ENCODE measurements around the gene DLL3. TPM values are rescaled to one million over a fixed set of nuclear protein-coding genes. Genes with fewer than 3 reads are reported as not detected.

DLL3 gene
- total and polyA plus RNA-seq, 9 of the 15 experiments (the other 6 are each of a cell fraction or from before 2014, with no cell fraction given) = 0.80 to 6.3 (median 1.2) TPM

DNA sequence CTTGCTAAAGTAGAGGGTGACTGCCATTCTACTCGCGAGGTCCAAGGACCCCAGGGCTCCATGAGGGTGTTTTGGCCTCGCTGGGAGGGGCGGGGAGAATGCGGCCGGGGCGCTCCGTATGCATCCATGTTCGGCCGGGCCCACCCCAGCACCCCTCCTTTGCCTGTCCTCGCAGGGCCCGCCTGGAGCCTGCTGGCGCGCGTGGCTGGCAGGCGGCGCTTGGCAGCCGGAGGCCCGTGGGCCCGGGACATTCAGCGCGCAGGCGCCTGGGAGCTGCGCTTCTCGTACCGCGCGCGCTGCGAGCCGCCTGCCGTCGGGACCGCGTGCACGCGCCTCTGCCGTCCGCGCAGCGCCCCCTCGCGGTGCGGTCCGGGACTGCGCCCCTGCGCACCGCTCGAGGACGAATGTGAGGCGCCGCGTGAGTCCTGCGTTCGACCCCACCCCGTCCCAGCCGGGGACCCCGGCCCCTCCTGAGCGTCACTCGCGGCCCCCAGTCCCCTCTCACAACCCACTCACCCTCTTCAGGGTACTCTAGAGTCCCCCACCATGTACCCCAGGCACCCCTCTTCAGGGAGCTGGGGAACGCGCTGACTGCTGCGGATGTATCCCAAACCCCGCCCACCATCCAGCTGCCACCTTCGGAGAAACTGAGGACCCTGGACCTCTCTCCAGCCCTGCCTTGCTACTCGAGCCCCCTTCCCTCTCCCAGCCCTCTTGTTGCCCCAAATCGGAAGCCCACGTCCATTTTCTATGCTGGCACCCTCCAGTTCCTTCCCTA lies 4.1 kb downstream of the DLL3 start (continued):
- TF ChIP-seq, protein P1, sequence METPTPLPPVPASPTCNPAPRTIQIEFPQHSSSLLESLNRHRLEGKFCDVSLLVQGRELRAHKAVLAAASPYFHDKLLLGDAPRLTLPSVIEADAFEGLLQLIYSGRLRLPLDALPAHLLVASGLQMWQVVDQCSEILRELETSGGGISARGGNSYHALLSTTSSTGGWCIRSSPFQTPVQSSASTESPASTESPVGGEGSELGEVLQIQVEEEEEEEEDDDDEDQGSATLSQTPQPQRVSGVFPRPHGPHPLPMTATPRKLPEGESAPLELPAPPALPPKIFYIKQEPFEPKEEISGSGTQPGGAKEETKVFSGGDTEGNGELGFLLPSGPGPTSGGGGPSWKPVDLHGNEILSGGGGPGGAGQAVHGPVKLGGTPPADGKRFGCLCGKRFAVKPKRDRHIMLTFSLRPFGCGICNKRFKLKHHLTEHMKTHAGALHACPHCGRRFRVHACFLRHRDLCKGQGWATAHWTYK (CRISPR knock-in tag; IDR thresholded peaks at IDR 0.05) = peak; percentile 79
- TF ChIP-seq SMAD4 (CRISPR knock-in tag; conservative IDR thresholded peaks at IDR 0.05) = peak; percentile 75
- peak; percentile 72 for TF ChIP-seq CREM (IDR thresholded peaks at IDR 0.05; ENCODE audit: low read depth)
- peak; percentile 81; the same call in 1 of the 2 replicates for TF ChIP-seq ZBTB7A (IDR thresholded peaks at IDR 0.05; ENCODE audit: borderline replicate concordance, control insufficient read depth, low read depth, low read length)
- TF ChIP-seq, protein P2, sequence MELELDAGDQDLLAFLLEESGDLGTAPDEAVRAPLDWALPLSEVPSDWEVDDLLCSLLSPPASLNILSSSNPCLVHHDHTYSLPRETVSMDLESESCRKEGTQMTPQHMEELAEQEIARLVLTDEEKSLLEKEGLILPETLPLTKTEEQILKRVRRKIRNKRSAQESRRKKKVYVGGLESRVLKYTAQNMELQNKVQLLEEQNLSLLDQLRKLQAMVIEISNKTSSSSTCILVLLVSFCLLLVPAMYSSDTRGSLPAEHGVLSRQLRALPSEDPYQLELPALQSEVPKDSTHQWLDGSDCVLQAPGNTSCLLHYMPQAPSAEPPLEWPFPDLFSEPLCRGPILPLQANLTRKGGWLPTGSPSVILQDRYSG (tag; conservative IDR thresholded peaks at IDR 0.05; ENCODE audit: low read depth) = no peak
- TF ChIP-seq, protein P3, sequence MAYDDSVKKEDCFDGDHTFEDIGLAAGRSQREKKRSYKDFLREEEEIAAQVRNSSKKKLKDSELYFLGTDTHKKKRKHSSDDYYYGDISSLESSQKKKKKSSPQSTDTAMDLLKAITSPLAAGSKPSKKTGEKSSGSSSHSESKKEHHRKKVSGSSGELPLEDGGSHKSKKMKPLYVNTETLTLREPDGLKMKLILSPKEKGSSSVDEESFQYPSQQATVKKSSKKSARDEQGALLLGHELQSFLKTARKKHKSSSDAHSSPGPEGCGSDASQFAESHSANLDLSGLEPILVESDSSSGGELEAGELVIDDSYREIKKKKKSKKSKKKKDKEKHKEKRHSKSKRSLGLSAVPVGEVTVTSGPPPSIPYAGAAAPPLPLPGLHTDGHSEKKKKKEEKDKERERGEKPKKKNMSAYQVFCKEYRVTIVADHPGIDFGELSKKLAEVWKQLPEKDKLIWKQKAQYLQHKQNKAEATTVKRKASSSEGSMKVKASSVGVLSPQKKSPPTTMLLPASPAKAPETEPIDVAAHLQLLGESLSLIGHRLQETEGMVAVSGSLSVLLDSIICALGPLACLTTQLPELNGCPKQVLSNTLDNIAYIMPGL (CRISPR knock-in tag; IDR thresholded peaks at IDR 0.05) = peak; percentile 100
- peak in 1 of 2 experiments; percentile 83; a peak in 2 of 4 replicates for TF ChIP-seq NONO (IDR thresholded peaks at IDR 0.05; ENCODE audit: low read depth in 2 of 2, low read length in 1 of 2)
- TF ChIP-seq, protein P4, sequence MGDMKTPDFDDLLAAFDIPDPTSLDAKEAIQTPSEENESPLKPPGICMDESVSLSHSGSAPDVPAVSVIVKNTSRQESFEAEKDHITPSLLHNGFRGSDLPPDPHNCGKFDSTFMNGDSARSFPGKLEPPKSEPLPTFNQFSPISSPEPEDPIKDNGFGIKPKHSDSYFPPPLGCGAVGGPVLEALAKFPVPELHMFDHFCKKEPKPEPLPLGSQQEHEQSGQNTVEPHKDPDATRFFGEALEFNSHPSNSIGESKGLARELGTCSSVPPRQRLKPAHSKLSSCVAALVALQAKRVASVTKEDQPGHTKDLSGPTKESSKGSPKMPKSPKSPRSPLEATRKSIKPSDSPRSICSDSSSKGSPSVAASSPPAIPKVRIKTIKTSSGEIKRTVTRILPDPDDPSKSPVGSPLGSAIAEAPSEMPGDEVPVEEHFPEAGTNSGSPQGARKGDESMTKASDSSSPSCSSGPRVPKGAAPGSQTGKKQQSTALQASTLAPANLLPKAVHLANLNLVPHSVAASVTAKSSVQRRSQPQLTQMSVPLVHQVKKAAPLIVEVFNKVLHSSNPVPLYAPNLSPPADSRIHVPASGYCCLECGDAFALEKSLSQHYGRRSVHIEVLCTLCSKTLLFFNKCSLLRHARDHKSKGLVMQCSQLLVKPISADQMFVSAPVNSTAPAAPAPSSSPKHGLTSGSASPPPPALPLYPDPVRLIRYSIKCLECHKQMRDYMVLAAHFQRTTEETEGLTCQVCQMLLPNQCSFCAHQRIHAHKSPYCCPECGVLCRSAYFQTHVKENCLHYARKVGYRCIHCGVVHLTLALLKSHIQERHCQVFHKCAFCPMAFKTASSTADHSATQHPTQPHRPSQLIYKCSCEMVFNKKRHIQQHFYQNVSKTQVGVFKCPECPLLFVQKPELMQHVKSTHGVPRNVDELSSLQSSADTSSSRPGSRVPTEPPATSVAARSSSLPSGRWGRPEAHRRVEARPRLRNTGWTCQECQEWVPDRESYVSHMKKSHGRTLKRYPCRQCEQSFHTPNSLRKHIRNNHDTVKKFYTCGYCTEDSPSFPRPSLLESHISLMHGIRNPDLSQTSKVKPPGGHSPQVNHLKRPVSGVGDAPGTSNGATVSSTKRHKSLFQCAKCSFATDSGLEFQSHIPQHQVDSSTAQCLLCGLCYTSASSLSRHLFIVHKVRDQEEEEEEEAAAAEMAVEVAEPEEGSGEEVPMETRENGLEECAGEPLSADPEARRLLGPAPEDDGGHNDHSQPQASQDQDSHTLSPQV (IDR thresholded peaks at IDR 0.05) = peak; percentile 98
- no peak for TF ChIP-seq BRCA1 (IDR thresholded peaks at IDR 0.05)
- peak; percentile 93 for TF ChIP-seq BRCA1 (CRISPR knock-in tag; IDR thresholded peaks at IDR 0.05)
- no peak for TF ChIP-seq SPI1 (IDR thresholded peaks at IDR 0.05; ENCODE audit: borderline replicate concordance, low read depth, low read length)
- TF ChIP-seq, protein P5, sequence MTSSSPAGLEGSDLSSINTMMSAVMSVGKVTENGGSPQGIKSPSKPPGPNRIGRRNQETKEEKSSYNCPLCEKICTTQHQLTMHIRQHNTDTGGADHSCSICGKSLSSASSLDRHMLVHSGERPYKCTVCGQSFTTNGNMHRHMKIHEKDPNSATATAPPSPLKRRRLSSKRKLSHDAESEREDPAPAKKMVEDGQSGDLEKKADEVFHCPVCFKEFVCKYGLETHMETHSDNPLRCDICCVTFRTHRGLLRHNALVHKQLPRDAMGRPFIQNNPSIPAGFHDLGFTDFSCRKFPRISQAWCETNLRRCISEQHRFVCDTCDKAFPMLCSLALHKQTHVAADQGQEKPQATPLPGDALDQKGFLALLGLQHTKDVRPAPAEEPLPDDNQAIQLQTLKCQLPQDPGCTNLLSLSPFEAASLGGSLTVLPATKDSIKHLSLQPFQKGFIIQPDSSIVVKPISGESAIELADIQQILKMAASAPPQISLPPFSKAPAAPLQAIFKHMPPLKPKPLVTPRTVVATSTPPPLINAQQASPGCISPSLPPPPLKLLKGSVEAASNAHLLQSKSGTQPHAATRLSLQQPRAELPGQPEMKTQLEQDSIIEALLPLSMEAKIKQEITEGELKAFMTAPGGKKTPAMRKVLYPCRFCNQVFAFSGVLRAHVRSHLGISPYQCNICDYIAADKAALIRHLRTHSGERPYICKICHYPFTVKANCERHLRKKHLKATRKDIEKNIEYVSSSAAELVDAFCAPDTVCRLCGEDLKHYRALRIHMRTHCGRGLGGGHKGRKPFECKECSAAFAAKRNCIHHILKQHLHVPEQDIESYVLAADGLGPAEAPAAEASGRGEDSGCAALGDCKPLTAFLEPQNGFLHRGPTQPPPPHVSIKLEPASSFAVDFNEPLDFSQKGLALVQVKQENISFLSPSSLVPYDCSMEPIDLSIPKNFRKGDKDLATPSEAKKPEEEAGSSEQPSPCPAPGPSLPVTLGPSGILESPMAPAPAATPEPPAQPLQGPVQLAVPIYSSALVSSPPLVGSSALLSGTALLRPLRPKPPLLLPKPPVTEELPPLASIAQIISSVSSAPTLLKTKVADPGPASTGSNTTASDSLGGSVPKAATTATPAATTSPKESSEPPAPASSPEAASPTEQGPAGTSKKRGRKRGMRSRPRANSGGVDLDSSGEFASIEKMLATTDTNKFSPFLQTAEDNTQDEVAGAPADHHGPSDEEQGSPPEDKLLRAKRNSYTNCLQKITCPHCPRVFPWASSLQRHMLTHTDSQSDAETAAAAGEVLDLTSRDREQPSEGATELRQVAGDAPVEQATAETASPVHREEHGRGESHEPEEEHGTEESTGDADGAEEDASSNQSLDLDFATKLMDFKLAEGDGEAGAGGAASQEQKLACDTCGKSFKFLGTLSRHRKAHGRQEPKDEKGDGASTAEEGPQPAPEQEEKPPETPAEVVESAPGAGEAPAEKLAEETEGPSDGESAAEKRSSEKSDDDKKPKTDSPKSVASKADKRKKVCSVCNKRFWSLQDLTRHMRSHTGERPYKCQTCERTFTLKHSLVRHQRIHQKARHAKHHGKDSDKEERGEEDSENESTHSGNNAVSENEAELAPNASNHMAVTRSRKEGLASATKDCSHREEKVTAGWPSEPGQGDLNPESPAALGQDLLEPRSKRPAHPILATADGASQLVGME (CRISPR knock-in tag; IDR thresholded peaks at IDR 0.05) = no peak

All from K562 (cell line).